HepG2 (cell line): ENCODE measurements around the gene ELOVL2. TPM values are rescaled to one million over a fixed set of nuclear protein-coding genes. Genes with fewer than 3 reads are reported as not detected.

Experiments
- ARHGAP35 ChIP-seq: sonication (generic); formaldehyde crosslinking; IDR thresholded peaks from 2 replicates; pipeline ENCODE4 v1.9.0; 2022; ENCODE audit warnings: mild to moderate bottlenecking, inconsistent platforms, moderate library complexity, missing genetic modification reagents, borderline replicate concordance
- BHLHE40 ChIP-seq: IDR thresholded peaks from 2 replicates; pipeline ENCODE4 v1.6.1; 2011; ENCODE audit warnings: low read length, improper control_type of control experiment
- DNMT1 ChIP-seq: sonication (generic); formaldehyde crosslinking; IDR thresholded peaks from 2 replicates; pipeline ENCODE4 v1.5.1; 2020; ENCODE audit warnings: mild to moderate bottlenecking, missing genetic modification reagents
- FOXJ3 ChIP-seq: sonication (generic); formaldehyde crosslinking; IDR thresholded peaks from 2 replicates; pipeline ENCODE4 v1.4.0; 2020; ENCODE audit warnings: missing genetic modification reagents, mild to moderate bottlenecking, borderline replicate concordance
- GATAD1 ChIP-seq: IDR thresholded peaks from 2 replicates; pipeline ENCODE4 v1.6.1; 2016; ENCODE audit warnings: missing genetic modification reagents, missing compliant biosample characterization
- HDAC1 ChIP-seq: sonication (generic); formaldehyde crosslinking; IDR thresholded peaks from 2 replicates; pipeline ENCODE4 v1.5.1; 2020; ENCODE audit warnings: mild to moderate bottlenecking, missing genetic modification reagents
- HNRNPH1 ChIP-seq: fragments of 200-400 bp; formaldehyde crosslinking; optimal IDR thresholded peaks from 2 replicates; pipeline ENCODE3; 2017; ENCODE audit warnings: mild to moderate bottlenecking, low read depth, low read length
- KDM5B ChIP-seq: sonication (generic); formaldehyde crosslinking; IDR thresholded peaks from 2 replicates; pipeline ENCODE4 v1.4.0; 2020; ENCODE audit warnings: missing genetic modification reagents, mild to moderate bottlenecking, borderline replicate concordance
- REPIN1 ChIP-seq: sonication (generic); formaldehyde crosslinking; IDR thresholded peaks from 2 replicates; pipeline ENCODE4 v1.8.0; 2022; ENCODE audit warnings: missing genetic modification reagents, low read depth, mild to moderate bottlenecking, borderline replicate concordance
- SMARCC2 ChIP-seq: fragments of 450-650 bp; IDR thresholded peaks from 2 replicates; pipeline ENCODE4 v1.6.1; 2017; ENCODE audit warnings: antibody characterized with exemption, mild to moderate bottlenecking
- SMYD3 ChIP-seq: sonication (generic); formaldehyde crosslinking; IDR thresholded peaks from 2 replicates; pipeline ENCODE4 v1.8.1; 2023; ENCODE audit warnings: mild to moderate bottlenecking, missing genetic modification reagents
- TCF7L2 ChIP-seq: IDR thresholded peaks from 2 replicates; pipeline ENCODE4 v1.6.1; 2011; ENCODE audit warnings: mild to moderate bottlenecking, low read depth, low read length, moderate library complexity
- TOE1 ChIP-seq: sonication (generic); formaldehyde crosslinking; IDR thresholded peaks from 2 replicates; pipeline ENCODE4 v1.4.0; 2020; ENCODE audit warnings: mild to moderate bottlenecking, missing genetic modification reagents
- U2AF1 ChIP-seq: fragments of 200-400 bp; formaldehyde crosslinking; optimal IDR thresholded peaks from 2 replicates; pipeline ENCODE3; 2017; ENCODE audit warnings: mild to moderate bottlenecking, low read depth, low read length
- ZNF232 ChIP-seq: sonication (generic); formaldehyde crosslinking; IDR thresholded peaks from 2 replicates; pipeline ENCODE4 v1.4.0; 2020; ENCODE audit warnings: missing genetic modification reagents, borderline replicate concordance
- ZNF260 ChIP-seq: sonication (generic); formaldehyde crosslinking; IDR thresholded peaks from 2 replicates; pipeline ENCODE4 v1.4.0; 2020; ENCODE audit warnings: missing genetic modification reagents, low read depth, mild to moderate bottlenecking, borderline replicate concordance
- ZNF614 ChIP-seq: IDR thresholded peaks from 2 replicates; pipeline ENCODE4 v1.6.1; 2018; ENCODE audit warnings: missing biosample characterization, missing genetic modification reagents, inconsistent platforms, borderline replicate concordance
- ZNF660 ChIP-seq: sonication (generic); formaldehyde crosslinking; IDR thresholded peaks from 2 replicates; pipeline ENCODE4 v1.5.1; 2020; ENCODE audit warnings: mild to moderate bottlenecking, low read depth, missing genetic modification reagents, borderline replicate concordance
- ZNF709 ChIP-seq: sonication (generic); formaldehyde crosslinking; IDR thresholded peaks from 2 replicates; pipeline ENCODE4 v1.5.0; 2020; ENCODE audit warnings: mild to moderate bottlenecking, missing genetic modification reagents
- ZNF724P ChIP-seq: sonication (generic); formaldehyde crosslinking; IDR thresholded peaks from 2 replicates; pipeline ENCODE4 v1.8.0; 2022; ENCODE audit warnings: missing genetic modification reagents, borderline replicate concordance
- polyA plus RNA-seq, 8 experiments: library from polyadenylated mRNA; depleted of rRNA in 3 of 8; stranded (reverse) in 7 of 8; unstranded in 1 of 8; fragments of >200 nt; fragmentation: Illumina TruSeq in 4 of 8; extraction: Trizol in 4 of 8; gene quantifications; 2 replicates each; pipeline versions ENCODE4 v1.2.1 to v1.2.3, GENCODE V29; 2011 to 2016; ENCODE audit warnings: low read depth in 4 of 8, missing spikeins in 1 of 8, mixed read lengths in 1 of 8; ENCODE audit not compliant: insufficient read depth in 1 of 8
- total RNA-seq, 5 experiments: library from RNA; depleted of rRNA; stranded (reverse); fragments of >200 nt; fragmentation: Illumina TruSeq; extraction: Trizol; gene quantifications; 2 replicates each; pipeline ENCODE4 v1.2.3, GENCODE V29; 2016; ENCODE audit warnings: low read depth in 1 of 5
- TF ChIP-seq, protein P1 (sequence below): IDR thresholded peaks from 2 replicates; pipeline ENCODE4 v1.6.1; 2016; ENCODE audit warnings: mild to moderate bottlenecking
- TF ChIP-seq, protein P2 (sequence below): sonication (generic); formaldehyde crosslinking; IDR thresholded peaks from 2 replicates; pipeline ENCODE4 v1.8.0; 2023; ENCODE audit warnings: mild to moderate bottlenecking, missing genetic modification reagents
- TF ChIP-seq, protein P3 (sequence below): sonication (generic); formaldehyde crosslinking; IDR thresholded peaks from 2 replicates; pipeline ENCODE4 v1.4.0; 2020; ENCODE audit warnings: mild to moderate bottlenecking, missing genetic modification reagents
- TF ChIP-seq, protein P4 (sequence below): IDR thresholded peaks from 2 replicates; pipeline ENCODE4 v1.6.1; 2018; ENCODE audit warnings: missing genetic modification reagents
- TF ChIP-seq, protein P5 (sequence below): sonication (generic); formaldehyde crosslinking; IDR thresholded peaks from 2 replicates; pipeline ENCODE4 v1.4.0; 2020; ENCODE audit warnings: mild to moderate bottlenecking, missing genetic modification reagents

ELOVL2 gene
- total and polyA plus RNA-seq, 2 of the 13 experiments (the other 11 are each of a cell fraction or from before 2014, with no cell fraction given): 43.6 to 65.4 TPM

DNA sequence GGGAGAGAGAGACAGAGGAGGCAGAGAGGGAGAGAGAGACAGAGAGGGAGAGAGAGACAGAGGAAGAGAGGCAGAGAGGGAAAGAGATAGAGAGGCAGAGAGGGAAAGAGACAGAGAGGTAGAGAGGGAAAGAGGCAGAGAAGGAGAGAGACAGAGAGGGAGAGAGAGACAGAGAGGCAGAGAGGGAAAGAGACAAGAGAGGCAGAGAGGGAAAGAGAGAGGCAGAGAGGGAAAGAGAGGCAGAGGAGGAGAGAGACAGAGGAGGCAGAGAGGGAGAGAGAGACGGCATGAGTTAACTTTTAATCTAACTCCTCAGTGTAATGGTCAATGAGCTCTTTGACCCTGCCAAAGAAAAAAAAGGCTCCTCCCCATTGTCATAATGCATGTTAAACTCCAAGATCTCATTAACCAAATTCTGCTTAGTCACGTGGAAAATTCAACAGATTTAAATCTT lies 7.1 kb downstream of the ELOVL2 start (continued):
- no peak for TF ChIP-seq BHLHE40
- TF ChIP-seq, protein P1, sequence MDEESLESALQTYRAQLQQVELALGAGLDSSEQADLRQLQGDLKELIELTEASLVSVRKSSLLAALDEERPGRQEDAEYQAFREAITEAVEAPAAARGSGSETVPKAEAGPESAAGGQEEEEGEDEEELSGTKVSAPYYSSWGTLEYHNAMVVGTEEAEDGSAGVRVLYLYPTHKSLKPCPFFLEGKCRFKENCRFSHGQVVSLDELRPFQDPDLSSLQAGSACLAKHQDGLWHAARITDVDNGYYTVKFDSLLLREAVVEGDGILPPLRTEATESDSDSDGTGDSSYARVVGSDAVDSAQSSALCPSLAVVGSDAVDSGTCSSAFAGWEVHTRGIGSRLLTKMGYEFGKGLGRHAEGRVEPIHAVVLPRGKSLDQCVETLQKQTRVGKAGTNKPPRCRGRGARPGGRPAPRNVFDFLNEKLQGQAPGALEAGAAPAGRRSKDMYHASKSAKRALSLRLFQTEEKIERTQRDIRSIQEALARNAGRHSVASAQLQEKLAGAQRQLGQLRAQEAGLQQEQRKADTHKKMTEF (CRISPR knock-in tag): no peak
- TF ChIP-seq ZNF232 (CRISPR knock-in tag): no peak
- TF ChIP-seq DNMT1: no peak
- no peak for TF ChIP-seq ZNF260 (CRISPR knock-in tag)
- TF ChIP-seq, protein P2, sequence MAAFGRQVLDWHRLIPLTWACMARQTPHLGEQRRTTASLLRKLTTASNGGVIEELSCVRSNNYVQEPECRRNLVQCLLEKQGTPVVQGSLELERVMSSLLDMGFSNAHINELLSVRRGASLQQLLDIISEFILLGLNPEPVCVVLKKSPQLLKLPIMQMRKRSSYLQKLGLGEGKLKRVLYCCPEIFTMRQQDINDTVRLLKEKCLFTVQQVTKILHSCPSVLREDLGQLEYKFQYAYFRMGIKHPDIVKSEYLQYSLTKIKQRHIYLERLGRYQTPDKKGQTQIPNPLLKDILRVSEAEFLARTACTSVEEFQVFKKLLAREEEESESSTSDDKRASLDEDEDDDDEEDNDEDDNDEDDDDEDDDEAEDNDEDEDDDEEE: no peak
- TF ChIP-seq TCF7L2: no peak
- peak; percentile 44; the same call in 1 of the 2 replicates for TF ChIP-seq HDAC1 (CRISPR knock-in tag)
- no peak for TF ChIP-seq SMYD3 (CRISPR knock-in tag)
- no peak for TF ChIP-seq U2AF1
- TF ChIP-seq ZNF709 (CRISPR knock-in tag): no peak
- no peak for TF ChIP-seq FOXJ3 (CRISPR knock-in tag)
- TF ChIP-seq TOE1 (CRISPR knock-in tag): no peak
- TF ChIP-seq, protein P3, sequence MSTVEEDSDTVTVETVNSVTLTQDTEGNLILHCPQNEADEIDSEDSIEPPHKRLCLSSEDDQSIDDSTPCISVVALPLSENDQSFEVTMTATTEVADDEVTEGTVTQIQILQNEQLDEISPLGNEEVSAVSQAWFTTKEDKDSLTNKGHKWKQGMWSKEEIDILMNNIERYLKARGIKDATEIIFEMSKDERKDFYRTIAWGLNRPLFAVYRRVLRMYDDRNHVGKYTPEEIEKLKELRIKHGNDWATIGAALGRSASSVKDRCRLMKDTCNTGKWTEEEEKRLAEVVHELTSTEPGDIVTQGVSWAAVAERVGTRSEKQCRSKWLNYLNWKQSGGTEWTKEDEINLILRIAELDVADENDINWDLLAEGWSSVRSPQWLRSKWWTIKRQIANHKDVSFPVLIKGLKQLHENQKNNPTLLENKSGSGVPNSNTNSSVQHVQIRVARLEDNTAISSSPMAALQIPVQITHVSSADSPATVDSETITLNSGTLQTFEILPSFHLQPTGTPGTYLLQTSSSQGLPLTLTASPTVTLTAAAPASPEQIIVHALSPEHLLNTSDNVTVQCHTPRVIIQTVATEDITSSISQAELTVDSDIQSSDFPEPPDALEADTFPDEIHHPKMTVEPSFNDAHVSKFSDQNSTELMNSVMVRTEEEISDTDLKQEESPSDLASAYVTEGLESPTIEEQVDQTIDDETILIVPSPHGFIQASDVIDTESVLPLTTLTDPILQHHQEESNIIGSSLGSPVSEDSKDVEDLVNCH (CRISPR knock-in tag): no peak
- TF ChIP-seq SMARCC2: no peak
- TF ChIP-seq ZNF660 (CRISPR knock-in tag): no peak
- TF ChIP-seq REPIN1 (CRISPR knock-in tag): 0 out of 2 replicates have a peak, but pooled peaks have one; percentile 31
- TF ChIP-seq ZNF724P (CRISPR knock-in tag): no peak
- no peak for TF ChIP-seq ARHGAP35 (CRISPR knock-in tag)
- TF ChIP-seq, protein P4, sequence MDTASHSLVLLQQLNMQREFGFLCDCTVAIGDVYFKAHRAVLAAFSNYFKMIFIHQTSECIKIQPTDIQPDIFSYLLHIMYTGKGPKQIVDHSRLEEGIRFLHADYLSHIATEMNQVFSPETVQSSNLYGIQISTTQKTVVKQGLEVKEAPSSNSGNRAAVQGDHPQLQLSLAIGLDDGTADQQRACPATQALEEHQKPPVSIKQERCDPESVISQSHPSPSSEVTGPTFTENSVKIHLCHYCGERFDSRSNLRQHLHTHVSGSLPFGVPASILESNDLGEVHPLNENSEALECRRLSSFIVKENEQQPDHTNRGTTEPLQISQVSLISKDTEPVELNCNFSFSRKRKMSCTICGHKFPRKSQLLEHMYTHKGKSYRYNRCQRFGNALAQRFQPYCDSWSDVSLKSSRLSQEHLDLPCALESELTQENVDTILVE (CRISPR knock-in tag): no peak
- TF ChIP-seq ZNF614: 0 out of 2 replicates have a peak, but pooled peaks have one; percentile 30
- no peak for TF ChIP-seq GATAD1 (CRISPR knock-in tag)
- TF ChIP-seq HNRNPH1: no peak
- no peak for TF ChIP-seq KDM5B (CRISPR knock-in tag)
- TF ChIP-seq, protein P5, sequence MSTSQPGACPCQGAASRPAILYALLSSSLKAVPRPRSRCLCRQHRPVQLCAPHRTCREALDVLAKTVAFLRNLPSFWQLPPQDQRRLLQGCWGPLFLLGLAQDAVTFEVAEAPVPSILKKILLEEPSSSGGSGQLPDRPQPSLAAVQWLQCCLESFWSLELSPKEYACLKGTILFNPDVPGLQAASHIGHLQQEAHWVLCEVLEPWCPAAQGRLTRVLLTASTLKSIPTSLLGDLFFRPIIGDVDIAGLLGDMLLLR (CRISPR knock-in tag): no peak
